HG02970 (cell line): Measurements from ENCODE around the gene GLUD1.
"Not testable (repeated sequence)": the region's sequence is repeated elsewhere in the genome, so short reads cannot be mapped to it uniquely, and the experiment has no call there.

Experiments
- ATAC-seq: cut with Tn5 transposase; IDR thresholded peaks from one replicate; pipeline ENCODE4 v1.9.1; 2021; ENCODE audit warnings: mild to moderate bottlenecking, moderate library complexity, moderate number of reproducible peaks; ENCODE audit not compliant: unreplicated experiment, low FRiP score

Gene GLUD1

GRCh38 chr10:87094373-87095235 is at the start of gene GLUD1, which contains the start of gene SHLD2:
GLUD1 (minus strand) TSS chr10:87094843; CDS start chr10:87094769, 74 bp downstream.
SHLD2 (plus strand) TSS chr10:87095206; CDS start chr10:87151355, 56,149 bp downstream.
- peak; percentile 62 for ATAC-seq

- ATAC-seq = not testable (repeated sequence)
Observed at GRCh38 chr10:87143109-87143418, 48.4 kb upstream of the GLUD1 start.

GRCh38 chr10:87142230-87143108 is 47.8 kb upstream of the GLUD1 start:
- ATAC-seq = not testable (repeated sequence)

- ATAC-seq = not testable (repeated sequence)
Observed at GRCh38 chr10:87137478-87137877, 42.8 kb upstream of the GLUD1 start.

GRCh38 chr10:87134440-87134839 is 39.8 kb upstream of the GLUD1 start:
- not testable (repeated sequence) for ATAC-seq

DNA sequence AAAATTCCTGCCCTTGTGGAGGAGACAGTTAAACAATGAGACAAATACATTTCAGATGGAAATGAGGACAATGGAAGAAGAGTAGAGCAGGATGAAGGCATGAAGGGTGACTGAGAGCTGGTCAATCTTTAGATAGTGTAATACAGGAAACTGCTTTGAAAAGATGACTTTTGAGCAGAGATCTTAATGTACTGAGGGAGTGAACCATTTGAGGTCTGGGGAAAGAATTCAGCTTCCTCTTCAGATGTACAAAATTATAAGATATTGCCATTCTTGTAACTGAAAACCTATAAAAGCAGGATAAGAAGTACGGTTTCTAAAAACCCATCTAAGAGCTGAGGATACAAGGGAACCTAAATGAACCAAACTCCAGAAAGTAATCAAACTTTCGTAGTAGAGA is 39.3 kb upstream of the GLUD1 start:
- not testable (repeated sequence) for ATAC-seq

DNA sequence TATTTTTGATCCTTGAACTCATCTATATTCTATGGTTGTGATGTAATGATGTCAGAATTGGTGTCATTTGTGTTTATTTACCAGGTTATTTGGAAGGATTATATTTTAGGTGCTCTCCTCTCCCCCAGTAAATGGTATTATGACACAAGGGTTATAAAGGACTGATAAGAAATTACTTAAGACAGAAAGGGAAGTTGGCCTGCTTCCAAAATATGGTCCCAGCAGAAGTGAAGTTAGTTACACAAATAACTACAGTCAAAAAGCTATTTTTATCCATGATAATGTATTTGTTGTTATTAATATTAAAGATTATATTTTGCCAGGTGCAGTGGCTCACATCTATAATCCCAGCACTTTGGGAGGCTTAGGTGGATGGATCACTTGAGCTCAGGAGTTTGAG is 37.5 kb upstream of the GLUD1 start:
- ATAC-seq = not testable (repeated sequence)

DNA sequence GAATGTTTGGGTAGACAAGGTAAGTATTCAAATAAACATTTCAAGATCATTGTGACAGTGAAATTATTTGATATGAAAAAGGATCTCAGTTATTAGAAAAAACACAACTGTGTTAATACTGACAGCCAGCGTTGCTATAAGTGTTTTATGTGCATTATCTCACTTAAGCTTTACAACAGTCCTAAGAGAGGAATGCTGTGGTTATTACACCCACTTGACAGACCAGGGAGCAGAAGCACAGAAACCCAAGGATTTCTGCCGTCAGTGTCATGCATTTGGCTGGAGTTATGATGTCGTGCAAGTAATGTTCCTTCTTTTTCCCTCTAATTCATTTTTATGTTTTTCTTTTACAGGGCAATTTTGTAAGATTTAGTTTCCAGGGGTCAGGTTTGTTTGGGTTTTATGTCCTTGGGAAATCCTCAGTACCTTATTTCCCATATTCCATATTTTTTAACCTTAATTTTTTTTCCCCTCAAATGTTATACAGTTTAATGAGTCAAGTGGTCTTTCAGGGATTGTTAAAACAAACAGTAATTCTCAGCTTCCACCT is 33.0 kb upstream of the GLUD1 start:
- ATAC-seq = not testable (repeated sequence)

GRCh38 chr10:87127048-87127447 is 32.4 kb upstream of the GLUD1 start:
- not testable (repeated sequence) for ATAC-seq

DNA sequence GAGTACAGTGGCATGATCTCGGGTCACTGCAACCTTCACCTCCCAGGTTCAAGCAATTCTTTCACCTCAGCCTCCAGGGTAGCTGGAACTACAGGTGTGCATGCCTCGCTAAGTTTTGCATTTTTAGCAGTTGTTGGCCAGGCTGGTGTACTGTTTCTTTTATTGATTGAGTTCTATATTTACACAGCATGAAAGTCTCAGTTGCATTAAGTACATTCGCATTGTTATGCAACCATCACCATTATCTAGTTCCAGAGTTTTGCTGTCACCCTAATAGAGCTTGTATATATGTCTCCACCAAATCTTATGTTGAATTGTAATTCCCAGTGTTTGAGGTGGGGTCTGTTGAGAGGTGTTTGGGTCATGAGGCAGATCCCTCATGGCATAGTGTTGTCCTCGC is 28.7 kb upstream of the GLUD1 start:
- not testable (repeated sequence) for ATAC-seq

GRCh38 chr10:87119029-87119428 is 24.4 kb upstream of the GLUD1 start:
- not testable (repeated sequence) for ATAC-seq

DNA sequence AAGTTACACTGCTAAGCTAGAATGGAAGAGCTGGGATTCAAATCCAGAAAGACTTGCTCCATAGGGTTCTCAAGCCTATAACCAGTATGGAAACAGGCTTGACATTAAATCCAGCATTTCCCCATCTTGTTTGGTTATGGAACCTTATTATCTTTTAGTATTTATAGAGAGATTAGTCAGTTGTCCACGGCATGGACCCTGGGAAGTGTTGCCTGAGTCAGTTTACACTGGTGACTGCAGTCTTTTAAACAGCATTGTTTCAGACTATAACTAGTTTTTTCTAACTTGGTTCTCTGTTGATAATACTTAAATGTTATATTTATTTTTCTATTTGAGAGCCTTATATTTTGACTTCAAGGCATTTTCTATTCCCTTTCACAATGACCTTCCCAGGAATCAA is 23.5 kb upstream of the GLUD1 start:
- ATAC-seq = not testable (repeated sequence)

- no peak for ATAC-seq
Observed at GRCh38 chr10:87105446-87106124, 10.9 kb upstream of the GLUD1 start.

DNA sequence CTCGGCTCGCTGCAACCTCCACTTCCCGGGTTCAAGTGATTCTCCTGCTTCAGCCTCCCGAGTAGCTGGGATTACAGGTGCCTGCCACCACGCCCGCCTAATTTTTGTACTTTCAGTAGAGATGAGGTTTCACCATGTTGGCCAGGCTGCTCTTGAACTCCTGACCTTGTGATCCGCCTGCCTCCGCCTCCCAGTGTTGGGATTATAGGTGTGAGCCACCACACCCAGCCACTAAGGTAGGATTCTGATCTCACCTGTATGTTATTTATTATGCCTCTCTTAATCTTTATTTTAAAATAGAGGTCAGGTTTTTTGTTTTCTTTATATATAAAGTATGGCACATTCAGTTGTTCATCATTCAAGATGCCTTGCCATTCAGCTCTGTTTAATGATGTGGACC is 10.1 kb upstream of the GLUD1 start:
- not testable (repeated sequence) for ATAC-seq

DNA sequence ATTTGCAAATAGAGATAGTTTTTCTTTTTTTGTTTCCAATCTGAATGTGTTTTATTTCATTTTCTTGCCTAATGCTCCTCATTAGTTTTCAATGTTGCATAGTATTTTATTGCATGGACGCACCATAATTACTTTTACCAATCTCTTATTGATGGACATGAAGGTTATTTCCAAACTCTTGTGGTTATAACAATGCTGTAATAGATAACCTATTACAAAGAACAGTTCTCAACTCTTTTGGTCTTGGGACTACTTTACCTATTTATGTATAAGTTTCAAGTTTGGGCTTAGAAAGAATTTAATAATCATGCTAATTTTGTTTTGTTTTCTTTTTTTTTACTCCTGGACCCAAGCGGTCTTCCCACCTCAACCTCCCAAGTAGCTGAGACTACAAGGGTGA is 7.4 kb upstream of the GLUD1 start:
- ATAC-seq = no peak

- ATAC-seq = peak; percentile 51
Observed at GRCh38 chr10:87095236-87095945, 748 bp upstream of the GLUD1 start.

DNA sequence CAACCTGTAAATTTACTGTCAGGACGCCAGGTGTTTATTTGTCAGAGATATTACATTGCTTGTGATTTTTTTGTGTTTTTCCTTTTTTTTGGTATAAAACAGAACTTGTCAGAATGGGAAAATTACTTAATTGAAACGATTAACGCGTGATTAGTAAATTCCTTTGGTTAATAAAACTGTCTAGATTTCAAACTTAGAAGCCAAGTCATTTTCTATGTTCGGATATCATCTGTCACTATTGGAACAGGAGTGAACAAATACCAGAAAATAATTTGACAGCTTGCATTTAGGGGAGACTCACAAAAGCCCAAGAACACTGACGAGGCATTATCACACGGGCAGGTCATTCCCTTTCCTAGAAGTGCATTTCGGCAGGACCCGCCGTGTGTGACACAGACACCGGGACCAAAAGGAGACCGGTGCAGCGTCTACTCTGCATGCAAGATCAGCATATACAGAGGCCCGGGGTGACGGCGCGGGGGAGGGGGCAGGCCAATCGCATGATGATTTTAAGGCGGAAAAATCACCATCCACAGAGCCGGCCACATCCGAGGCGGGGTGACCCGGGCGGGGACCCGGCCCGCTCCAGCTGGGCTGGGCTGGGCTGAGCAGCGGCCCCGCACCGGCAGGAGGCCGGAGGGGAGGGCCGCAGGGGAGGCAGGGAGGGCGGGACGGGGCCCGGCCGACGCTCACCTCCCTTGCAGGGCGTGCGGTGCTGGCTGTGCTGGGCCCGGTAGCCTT is 841 bp downstream of the GLUD1 start:
- ATAC-seq = peak; percentile 28

- ATAC-seq = no peak
Observed at GRCh38 chr10:87092861-87093631, 1.6 kb downstream of the GLUD1 start.
